Smooth muscle cell (in vitro differentiated cells): ENCODE results near the gene KCNJ16. TPM values are rescaled to one million over a fixed set of nuclear protein-coding genes. Genes with fewer than 3 reads are reported as not detected.
"Not testable (repeated sequence)": the region's sequence is repeated elsewhere in the genome, so short reads cannot be mapped to it uniquely, and the experiment has no call there.

ENCODE experiments used
- DNase-seq: peaks from one replicate; lab custom pipeline; 2025; ENCODE audit not compliant: unreplicated experiment; lab: John Stamatoyannopoulos, UW
- H2AFZ ChIP-seq: fragments of 200-600 bp; sonication (generic); 2 replicates; pipeline ENCODE4 v1.6.0; 2016; ENCODE audit warnings: antibody characterized with exemption, low read depth, mild to moderate bottlenecking
- H3F3A ChIP-seq: fragments of 200-600 bp; sonication (generic); 2 replicates; pipeline ENCODE4 v1.6.0; 2017; ENCODE audit warnings: antibody characterized with exemption, low read depth
- H3K27ac ChIP-seq: fragments of 200-600 bp; sonication (generic); 2 replicates; pipeline ENCODE4 v1.5.1; 2016; ENCODE audit warnings: low read depth, mild to moderate bottlenecking
- H3K27me3 ChIP-seq: fragments of 200-600 bp; sonication (generic); 2 replicates; pipeline ENCODE4 v1.6.1; 2016; ENCODE audit warnings: low read depth, mild to moderate bottlenecking
- H3K36me3 ChIP-seq: fragments of 200-600 bp; sonication (generic); 2 replicates; pipeline ENCODE4 v1.5.1; 2016; ENCODE audit warnings: low read depth
- H3K4me1 ChIP-seq: fragments of 200-600 bp; sonication (generic); 2 replicates; pipeline ENCODE4 v1.5.1; 2016; ENCODE audit warnings: low read depth
- H3K4me2 ChIP-seq: fragments of 200-600 bp; sonication (generic); 2 replicates; pipeline ENCODE4 v1.6.0; 2016; ENCODE audit warnings: mild to moderate bottlenecking
- H3K4me3 ChIP-seq: fragments of 200-600 bp; sonication (generic); 2 replicates; pipeline ENCODE4 v1.5.1; 2016; ENCODE audit warnings: mild to moderate bottlenecking
- H3K79me2 ChIP-seq: fragments of 200-600 bp; sonication (generic); 2 replicates; pipeline ENCODE4 v1.6.0; 2016; ENCODE audit warnings: low read depth, mild to moderate bottlenecking
- H3K9ac ChIP-seq: fragments of 200-600 bp; sonication (generic); 2 replicates; pipeline ENCODE4 v1.6.0; 2016; ENCODE audit warnings: low read depth
- H3K9me3 ChIP-seq: fragments of 200-600 bp; sonication (generic); replicated peaks from 2 replicates; pipeline ENCODE4 v1.5.1; 2016; ENCODE audit warnings: low read depth
- H4K20me1 ChIP-seq: fragments of 200-600 bp; sonication (generic); 2 replicates; pipeline ENCODE4 v1.6.0; 2016; ENCODE audit warnings: low read depth
- WGBS: methylation state at CpG from one replicate; pipeline ENCODE4 v1.1.7; 2016; ENCODE audit warnings: low lambda C conversion rate; 5-methylcytosine and 5-hydroxymethylcytosine counted together
- polyA plus RNA-seq: library from polyadenylated mRNA; unstranded; fragments of >200 nt; fragmentation: Nextera tagmentation; extraction: Ambion mirVana; gene quantifications from 2 replicates; pipeline ENCODE4 v1.2.1, GENCODE V29; 2016
- total RNA-seq: library from RNA; depleted of rRNA; stranded (reverse); fragments of >200 nt; gene quantifications from 2 replicates; pipeline ENCODE4 v1.2.3, GENCODE V29; 2014
- TF ChIP-seq, protein P1 (sequence below): fragments of 200-600 bp; sonication (generic); IDR thresholded peaks from 2 replicates; pipeline ENCODE4 v1.5.1; 2017; ENCODE audit warnings: borderline replicate concordance, mild to moderate bottlenecking, antibody characterized with exemption; ENCODE audit not compliant: insufficient read depth, poor library complexity, severe bottlenecking

KCNJ16 gene
- total and polyA plus RNA-seq, 2 experiments from 2014 or later = 0.09 TPM; not detected in 1

DNA sequence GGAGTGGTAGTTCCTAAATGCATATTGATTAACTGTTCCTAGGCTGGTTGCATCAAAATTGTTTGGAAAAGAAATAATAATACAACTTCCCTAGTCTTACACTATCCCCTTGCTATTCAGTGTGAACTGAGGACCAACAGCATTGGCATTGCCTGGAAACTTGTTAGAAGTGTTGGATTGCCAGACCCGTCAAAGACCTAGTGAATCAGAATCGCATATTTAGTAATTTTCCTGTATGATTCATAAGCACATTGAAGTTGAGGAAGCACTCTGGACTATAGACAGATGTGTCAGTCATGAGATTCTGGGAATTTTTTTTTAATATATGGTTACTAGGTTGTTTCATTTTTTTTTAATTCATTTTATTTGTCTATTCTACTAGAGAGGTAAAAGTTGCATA, 34.7 kb upstream of the KCNJ16 start:
- Histone ChIP-seq H3K27ac (no peak overlapping the region), H2AFZ (no peak overlapping the region), H3K27me3 (no peaks in the 10 kb centered on the region), H3K4me1 (no peaks in the 10 kb centered on the region), H3F3A (no peaks in the 10 kb centered on the region), H3K36me3 (no peaks in the 10 kb centered on the region), H3K79me2 (no peaks in the 10 kb centered on the region), H3K9me3 (no peaks in the 10 kb centered on the region), H4K20me1 (no peaks in the 10 kb centered on the region), H3K4me3 (no peak overlapping the region), H3K4me2 (no peak overlapping the region), H3K9ac (no peak overlapping the region)
- TF ChIP-seq, protein P1, sequence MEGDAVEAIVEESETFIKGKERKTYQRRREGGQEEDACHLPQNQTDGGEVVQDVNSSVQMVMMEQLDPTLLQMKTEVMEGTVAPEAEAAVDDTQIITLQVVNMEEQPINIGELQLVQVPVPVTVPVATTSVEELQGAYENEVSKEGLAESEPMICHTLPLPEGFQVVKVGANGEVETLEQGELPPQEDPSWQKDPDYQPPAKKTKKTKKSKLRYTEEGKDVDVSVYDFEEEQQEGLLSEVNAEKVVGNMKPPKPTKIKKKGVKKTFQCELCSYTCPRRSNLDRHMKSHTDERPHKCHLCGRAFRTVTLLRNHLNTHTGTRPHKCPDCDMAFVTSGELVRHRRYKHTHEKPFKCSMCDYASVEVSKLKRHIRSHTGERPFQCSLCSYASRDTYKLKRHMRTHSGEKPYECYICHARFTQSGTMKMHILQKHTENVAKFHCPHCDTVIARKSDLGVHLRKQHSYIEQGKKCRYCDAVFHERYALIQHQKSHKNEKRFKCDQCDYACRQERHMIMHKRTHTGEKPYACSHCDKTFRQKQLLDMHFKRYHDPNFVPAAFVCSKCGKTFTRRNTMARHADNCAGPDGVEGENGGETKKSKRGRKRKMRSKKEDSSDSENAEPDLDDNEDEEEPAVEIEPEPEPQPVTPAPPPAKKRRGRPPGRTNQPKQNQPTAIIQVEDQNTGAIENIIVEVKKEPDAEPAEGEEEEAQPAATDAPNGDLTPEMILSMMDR = no peak
- DNase-seq = no peak
- WGBS = 92% methylated on average over 2 of the region's 2 CpGs

DNA sequence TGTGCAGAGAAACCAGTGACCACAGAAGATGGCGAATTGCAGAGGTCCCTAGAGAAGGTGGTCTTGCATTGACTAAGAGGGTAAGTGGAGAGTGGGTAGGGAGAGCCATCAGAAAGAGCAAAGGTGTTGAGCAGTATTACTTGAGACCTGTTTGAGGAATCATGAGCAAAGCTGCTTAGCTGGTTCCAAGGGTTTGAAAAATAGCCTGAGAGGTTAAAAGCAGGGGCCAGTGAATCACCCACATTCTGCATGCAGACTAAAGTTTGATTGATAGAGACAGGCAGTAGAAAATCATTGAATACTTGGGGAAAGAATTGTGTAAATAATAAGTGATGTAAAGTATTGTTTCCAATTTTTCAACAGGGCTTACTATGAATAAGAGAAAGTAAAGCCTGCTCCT, 34.0 kb upstream of the KCNJ16 start:
- 82% methylated on average over 1 of the region's 1 CpG for WGBS
- TF ChIP-seq, protein P1 = no peak
- H2AFZ ChIP-seq = no peak overlapping the region
- no peaks in the 10 kb centered on the region for H4K20me1 ChIP-seq
- H3K79me2 ChIP-seq = no peaks in the 10 kb centered on the region
- no peak overlapping the region for H3K4me3 ChIP-seq
- no peaks in the 10 kb centered on the region for H3F3A ChIP-seq
- DNase-seq = no peak
- H3K36me3 ChIP-seq = no peaks in the 10 kb centered on the region
- H3K4me2 ChIP-seq = no peak overlapping the region
- no peaks in the 10 kb centered on the region for H3K9me3 ChIP-seq
- no peak overlapping the region for H3K9ac ChIP-seq
- no peaks in the 10 kb centered on the region for H3K4me1 ChIP-seq
- H3K27ac ChIP-seq = no peak overlapping the region
- no peaks in the 10 kb centered on the region for H3K27me3 ChIP-seq

GRCh38 chr17:70041540-70041939, 33.5 kb upstream of the KCNJ16 start:
- Histone ChIP-seq H3K9ac (no peak overlapping the region), H3K27ac (no peak overlapping the region), H3K4me2 (no peak overlapping the region), H3K36me3 (no peaks in the 10 kb centered on the region), H3K27me3 (no peaks in the 10 kb centered on the region), H3K4me1 (no peaks in the 10 kb centered on the region), H3K79me2 (no peaks in the 10 kb centered on the region), H3K9me3 (no peaks in the 10 kb centered on the region), H2AFZ (no peak overlapping the region), H3F3A (no peaks in the 10 kb centered on the region), H3K4me3 (no peak overlapping the region), H4K20me1 (no peaks in the 10 kb centered on the region)
- DNase-seq = no peak
- TF ChIP-seq, protein P1 = no peak
- 94% methylated on average over 6 of the region's 6 CpGs for WGBS

- not testable (repeated sequence) for H3K27ac ChIP-seq, H4K20me1 ChIP-seq, H3K4me1 ChIP-seq, H3K79me2 ChIP-seq, H2AFZ ChIP-seq, H3K4me3 ChIP-seq, DNase-seq, H3K9ac ChIP-seq, H3K9me3 ChIP-seq, H3K27me3 ChIP-seq, H3K4me2 ChIP-seq, H3F3A ChIP-seq, H3K36me3 ChIP-seq
- 92% methylated on average over 5 of the region's 5 CpGs for WGBS
Observed at GRCh38 chr17:70045780-70046179, 29.2 kb upstream of the KCNJ16 start.
